Suprapubic skin (tissue), 4 donors: ENCODE results near the gene GPBP1. TPM values are rescaled to one million over a fixed set of nuclear protein-coding genes. Genes with fewer than 3 reads are reported as not detected.
"Not testable (repeated sequence)": the region's sequence is repeated elsewhere in the genome, so short reads cannot be mapped to it uniquely, and the experiment has no call there.

Experiments used
- DNase-seq, 2 donors: peaks; one replicate each; pipeline ENCODE4 v3.0.0-alpha.2; 2019; ENCODE audit warnings: low spot score in 2 of 2
- H3K27ac ChIP-seq: fragments of 200-600 bp; sonication (generic); one replicate; pipeline ENCODE4 v1.5.1; 2019
- H3K27me3 ChIP-seq: fragments of 200-600 bp; sonication (generic); one replicate; pipeline ENCODE4 v1.5.1; 2019
- H3K36me3 ChIP-seq: fragments of 200-600 bp; sonication (generic); one replicate; pipeline ENCODE4 v1.5.1; 2019
- H3K4me1 ChIP-seq: fragments of 200-600 bp; sonication (generic); one replicate; pipeline ENCODE4 v1.5.1; 2019
- H3K4me3 ChIP-seq: fragments of 200-600 bp; sonication (generic); one replicate; pipeline ENCODE4 v1.5.1; 2019; ENCODE audit warnings: mild to moderate bottlenecking
- H3K9me3 ChIP-seq: fragments of 200-600 bp; sonication (generic); one replicate; pipeline ENCODE4 v1.5.1; 2019
- EP300 ChIP-seq: sonication (generic); formaldehyde crosslinking; IDR thresholded peaks from one replicate; pipeline ENCODE4 v1.6.1; 2017; ENCODE audit warnings: antibody characterized with exemption
- POLR2A ChIP-seq, 2 donors: fragments of 450-650 bp; IDR thresholded peaks; one replicate each; pipeline ENCODE4 v1.6.1; 2017; ENCODE audit warnings: antibody characterized with exemption in 2 of 2, mild to moderate bottlenecking in 2 of 2, moderate library complexity in 2 of 2
- POLR2AphosphoS5 ChIP-seq, 3 donors: sonication (generic); formaldehyde crosslinking; IDR thresholded peaks; one replicate each; pipeline ENCODE4 v1.6.1; 2017; ENCODE audit warnings: antibody characterized with exemption in 3 of 3
- WGBS: methylation state at CpG from one replicate; pipeline ENCODE4 v1.1.5; 2018; 5-methylcytosine and 5-hydroxymethylcytosine counted together
- total RNA-seq, 4 donors: library from RNA; depleted of rRNA; stranded (reverse); fragments of >200 nt; gene quantifications; one replicate each; pipeline ENCODE4 v1.1.0, GENCODE V29; 2016
- TF ChIP-seq, protein P1 (sequence below), 2 donors: fragments of 200-600 bp in 1 of 2; fragments of 450-650 bp in 1 of 2; sonication (generic) in 1 of 2; IDR thresholded peaks; one replicate each; pipeline ENCODE4 v1.5.1; 2016 to 2019; ENCODE audit warnings: antibody characterized with exemption in 2 of 2, mild to moderate bottlenecking in 1 of 2, moderate library complexity in 1 of 2

The GPBP1 gene
- total RNA-seq, 4 donors from 2014 or later = 49.3 to 74.8 (median 62.5) TPM

GRCh38 chr5:57155033-57155432, 18.8 kb upstream of the GPBP1 start:
- no peaks in the 10 kb centered on the region for H3K27me3 ChIP-seq
- TF ChIP-seq POLR2AphosphoS5 (IDR thresholded peaks at IDR 0.05) = no peak
- TF ChIP-seq EP300 = no peak
- TF ChIP-seq POLR2A (IDR thresholded peaks at IDR 0.05) = no peak
- TF ChIP-seq, protein P1, sequence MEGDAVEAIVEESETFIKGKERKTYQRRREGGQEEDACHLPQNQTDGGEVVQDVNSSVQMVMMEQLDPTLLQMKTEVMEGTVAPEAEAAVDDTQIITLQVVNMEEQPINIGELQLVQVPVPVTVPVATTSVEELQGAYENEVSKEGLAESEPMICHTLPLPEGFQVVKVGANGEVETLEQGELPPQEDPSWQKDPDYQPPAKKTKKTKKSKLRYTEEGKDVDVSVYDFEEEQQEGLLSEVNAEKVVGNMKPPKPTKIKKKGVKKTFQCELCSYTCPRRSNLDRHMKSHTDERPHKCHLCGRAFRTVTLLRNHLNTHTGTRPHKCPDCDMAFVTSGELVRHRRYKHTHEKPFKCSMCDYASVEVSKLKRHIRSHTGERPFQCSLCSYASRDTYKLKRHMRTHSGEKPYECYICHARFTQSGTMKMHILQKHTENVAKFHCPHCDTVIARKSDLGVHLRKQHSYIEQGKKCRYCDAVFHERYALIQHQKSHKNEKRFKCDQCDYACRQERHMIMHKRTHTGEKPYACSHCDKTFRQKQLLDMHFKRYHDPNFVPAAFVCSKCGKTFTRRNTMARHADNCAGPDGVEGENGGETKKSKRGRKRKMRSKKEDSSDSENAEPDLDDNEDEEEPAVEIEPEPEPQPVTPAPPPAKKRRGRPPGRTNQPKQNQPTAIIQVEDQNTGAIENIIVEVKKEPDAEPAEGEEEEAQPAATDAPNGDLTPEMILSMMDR (IDR thresholded peaks at IDR 0.05) = no peak
- H3K4me3 ChIP-seq = no peak overlapping the region
- no peak for DNase-seq
- no peak overlapping the region for H3K27ac ChIP-seq
- WGBS = 94% methylated on average over 2 of the region's 2 CpGs
- no peaks in the 10 kb centered on the region for H3K36me3 ChIP-seq
- H3K4me1 ChIP-seq = no peaks in the 10 kb centered on the region
- H3K9me3 ChIP-seq = peaks cover 7% of the 10 kb centered on the region

- Histone ChIP-seq H3K4me3 (no peak overlapping the region), H3K36me3 (no peaks in the 10 kb centered on the region), H3K27me3 (no peaks in the 10 kb centered on the region), H3K27ac (no peak overlapping the region), H3K4me1 (no peaks in the 10 kb centered on the region), H3K9me3 (peaks cover 7% of the 10 kb centered on the region)
- no peak for DNase-seq
- 20% methylated on average over 2 of the region's 2 CpGs for WGBS
- TF ChIP-seq EP300 (no peak), POLR2AphosphoS5 (IDR thresholded peaks at IDR 0.05) (no peak), POLR2A (IDR thresholded peaks at IDR 0.05) (no peak)
- TF ChIP-seq, protein P1 (IDR thresholded peaks at IDR 0.05) = no peak
Measured at GRCh38 chr5:57157131-57157530, 16.7 kb upstream of the GPBP1 start.

DNA sequence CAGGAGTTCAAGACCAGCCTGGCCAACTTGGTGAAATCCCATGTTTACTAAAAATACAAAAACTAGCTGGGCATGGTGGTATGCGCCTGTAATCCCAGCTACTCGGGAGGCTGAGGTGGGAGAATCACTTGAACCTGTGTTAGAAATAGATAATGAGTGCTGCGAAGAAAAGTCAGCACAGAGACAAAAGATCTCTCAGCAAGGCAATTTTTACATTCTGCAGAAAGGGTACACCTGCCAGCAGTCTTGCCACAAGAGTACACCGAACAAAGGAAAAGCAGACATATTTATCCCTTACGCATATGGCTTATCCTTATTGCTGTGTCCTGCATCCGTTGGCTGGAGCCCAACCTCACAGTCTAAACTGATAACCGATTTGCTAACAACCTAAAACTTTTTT, 16.2 kb upstream of the GPBP1 start:
- H3K27ac ChIP-seq = no peak overlapping the region
- peaks cover 7% of the 10 kb centered on the region for H3K9me3 ChIP-seq
- TF ChIP-seq POLR2A (IDR thresholded peaks at IDR 0.05) = no peak
- no peak for TF ChIP-seq POLR2AphosphoS5 (IDR thresholded peaks at IDR 0.05)
- no peak for TF ChIP-seq EP300
- TF ChIP-seq, protein P1 (IDR thresholded peaks at IDR 0.05) = no peak
- no peak overlapping the region for H3K4me3 ChIP-seq
- no peaks in the 10 kb centered on the region for H3K4me1 ChIP-seq
- H3K36me3 ChIP-seq = no peaks in the 10 kb centered on the region
- WGBS = 95% methylated on average over 7 of the region's 7 CpGs
- no peak for DNase-seq
- no peaks in the 10 kb centered on the region for H3K27me3 ChIP-seq

- TF ChIP-seq, protein P1 (IDR thresholded peaks at IDR 0.05) = no peak
- no peak for TF ChIP-seq POLR2A (IDR thresholded peaks at IDR 0.05)
- TF ChIP-seq POLR2AphosphoS5 (IDR thresholded peaks at IDR 0.05) = no peak
- TF ChIP-seq EP300 = no peak
- H3K4me1 ChIP-seq = no peaks in the 10 kb centered on the region
- no peak overlapping the region for H3K27ac ChIP-seq
- H3K27me3 ChIP-seq = no peaks in the 10 kb centered on the region
- no peak overlapping the region for H3K4me3 ChIP-seq
- H3K9me3 ChIP-seq = no peaks in the 10 kb centered on the region
- WGBS = 93% methylated on average over 3 of the region's 3 CpGs
- no peaks in the 10 kb centered on the region for H3K36me3 ChIP-seq
- DNase-seq = no peak
Measured at GRCh38 chr5:57163553-57164006, 10.3 kb upstream of the GPBP1 start.

DNA sequence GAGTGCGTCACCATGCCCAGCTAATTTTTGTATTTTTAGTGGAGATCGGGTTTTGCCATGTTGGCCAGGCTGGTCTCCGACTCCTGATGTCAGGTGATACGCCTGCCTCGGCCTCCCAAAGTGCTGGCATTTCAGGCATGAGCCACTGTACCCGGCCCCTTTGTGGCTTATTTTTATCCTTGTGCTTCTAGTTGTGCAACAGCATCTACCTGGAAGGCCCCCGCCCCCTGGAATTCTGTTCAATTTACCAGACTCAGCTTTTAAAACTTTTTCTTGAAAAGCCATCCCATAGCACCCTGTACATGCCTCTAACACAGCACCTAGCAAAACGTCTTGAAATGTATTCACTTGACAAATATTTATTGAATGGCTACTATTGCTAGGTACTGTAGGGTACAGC, 9.7 kb upstream of the GPBP1 start:
- DNase-seq = no peak
- Histone ChIP-seq H3K4me3 (no peak overlapping the region), H3K27me3 (no peaks in the 10 kb centered on the region), H3K4me1 (no peaks in the 10 kb centered on the region), H3K36me3 (no peaks in the 10 kb centered on the region), H3K9me3 (no peaks in the 10 kb centered on the region), H3K27ac (no peak overlapping the region)
- 92% methylated on average over 8 of the region's 8 CpGs for whole genome bisulfite sequencing
- TF ChIP-seq POLR2A (IDR thresholded peaks at IDR 0.05) (no peak), POLR2AphosphoS5 (IDR thresholded peaks at IDR 0.05) (no peak), EP300 (no peak)
- TF ChIP-seq, protein P1 (IDR thresholded peaks at IDR 0.05) = no peak

- not testable (repeated sequence) for H3K27me3 ChIP-seq, DNase-seq, H3K9me3 ChIP-seq, H3K4me3 ChIP-seq, H3K36me3 ChIP-seq, H3K27ac ChIP-seq, H3K4me1 ChIP-seq
- 96% methylated on average over 3 of the region's 3 CpGs for WGBS
Measured at GRCh38 chr5:57165171-57165570, 8.7 kb upstream of the GPBP1 start.
